Measurements from ENCODE around the gene BHLHE23. TPM values are rescaled to one million over a fixed set of nuclear protein-coding genes. Genes with fewer than 3 reads are reported as not detected.

The BHLHE23 gene
- total and polyA plus RNA-seq, 2 donors (not counting 1 experiment from before 2014, with no cell fraction given), result not detected

- H3K4me3 ChIP-seq (replicated peaks in 1 of 4; ENCODE audit: control extremely low read depth in 1 of 4, insufficient read depth in 1 of 4, low read depth in 3 of 4, low read length in 4 of 4), result no peak overlapping the region
- DNase-seq (ENCODE audit: low read depth in 2 of 2), result no peak
- H3K4me2 ChIP-seq (ENCODE audit: extremely low read depth, insufficient read depth, low read length), result no peak overlapping the region
- no peak overlapping the region for H3K27ac ChIP-seq (ENCODE audit: insufficient read depth, low read length)
- no peaks in the 10 kb centered on the region for H3K4me1 ChIP-seq (ENCODE audit: control insufficient read depth, extremely low read depth, insufficient read depth, low read length)
- no peaks in the 10 kb centered on the region for H3K79me2 ChIP-seq (ENCODE audit: control insufficient read depth, insufficient read depth, low read length)
- no peaks in the 10 kb centered on the region for H3K9me3 ChIP-seq (ENCODE audit: control insufficient read depth, insufficient read depth, low read depth, low read length)
- no peaks in the 10 kb centered on the region for H4K20me1 ChIP-seq (ENCODE audit: control insufficient read depth, extremely low read depth, insufficient read depth, low read length)
- H3K27me3 ChIP-seq (ENCODE audit: control insufficient read depth, insufficient read depth, low read length), result peaks cover 35% of the 10 kb centered on the region
- no peak for TF ChIP-seq EZH2 (IDR thresholded peaks at IDR 0.05; ENCODE audit: low read length, missing control alignments)
- TF ChIP-seq CTCF (conservative IDR thresholded peaks at IDR 0.05 in 1 of 2, IDR thresholded peaks at IDR 0.05 in 1 of 2; ENCODE audit: low read depth in 1 of 2, low read length in 2 of 2), result no peak
- H2AFZ ChIP-seq (ENCODE audit: low read length), result no peak overlapping the region
- H3K36me3 ChIP-seq (ENCODE audit: control insufficient read depth, insufficient read depth, low read length), result no peaks in the 10 kb centered on the region
- H3K9ac ChIP-seq (ENCODE audit: insufficient read depth, low read length), result no peak overlapping the region
Observed at GRCh38 chr20:62975812-62976508, 30.8 kb downstream of the BHLHE23 start.

- Histone ChIP-seq H3K4me1 (ENCODE audit: control insufficient read depth, extremely low read depth, insufficient read depth, low read length) (no peaks in the 10 kb centered on the region), H3K27ac (ENCODE audit: insufficient read depth, low read length) (no peak overlapping the region)
Observed at GRCh38 chr20:62975251-62975760, 31.5 kb downstream of the BHLHE23 start.

More at GRCh38 chr20:62975251-62975760, 31.5 kb downstream of the BHLHE23 start:
- Histone ChIP-seq H3K4me2 (ENCODE audit: extremely low read depth, insufficient read depth, low read length) (no peak overlapping the region), H3K9me3 (ENCODE audit: control insufficient read depth, insufficient read depth, low read depth, low read length) (no peaks in the 10 kb centered on the region), H3K79me2 (ENCODE audit: control insufficient read depth, insufficient read depth, low read length) (no peaks in the 10 kb centered on the region), H4K20me1 (ENCODE audit: control insufficient read depth, extremely low read depth, insufficient read depth, low read length) (no peaks in the 10 kb centered on the region), H3K27me3 (ENCODE audit: control insufficient read depth, insufficient read depth, low read length) (peaks cover 34% of the 10 kb centered on the region), H3K9ac (ENCODE audit: insufficient read depth, low read length) (no peak overlapping the region), H3K4me3 (replicated peaks in 1 of 4; ENCODE audit: control extremely low read depth in 1 of 4, insufficient read depth in 1 of 4, low read depth in 3 of 4, low read length in 4 of 4) (no peak overlapping the region), H2AFZ (ENCODE audit: low read length) (no peak overlapping the region), H3K36me3 (ENCODE audit: control insufficient read depth, insufficient read depth, low read length) (no peaks in the 10 kb centered on the region)
- DNase-seq (ENCODE audit: low read depth in 2 of 2), result no peak
- TF ChIP-seq CTCF (conservative IDR thresholded peaks at IDR 0.05 in 1 of 2, IDR thresholded peaks at IDR 0.05 in 1 of 2; ENCODE audit: low read depth in 1 of 2, low read length in 2 of 2) (no peak), EZH2 (IDR thresholded peaks at IDR 0.05; ENCODE audit: low read length, missing control alignments) (no peak)
